Activated CD4-positive, CD25-positive, alpha-beta regulatory T cell (primary cell): ENCODE data around the gene SH3BP4.
"Not testable (repeated sequence)": the region's sequence is repeated elsewhere in the genome, so short reads cannot be mapped to it uniquely, and the experiment has no call there.

Experiments
- DNase-seq, 4 experiments: peaks; one replicate each; lab custom pipeline; 2025; lab: John Stamatoyannopoulos, UW

Gene SH3BP4

DNA sequence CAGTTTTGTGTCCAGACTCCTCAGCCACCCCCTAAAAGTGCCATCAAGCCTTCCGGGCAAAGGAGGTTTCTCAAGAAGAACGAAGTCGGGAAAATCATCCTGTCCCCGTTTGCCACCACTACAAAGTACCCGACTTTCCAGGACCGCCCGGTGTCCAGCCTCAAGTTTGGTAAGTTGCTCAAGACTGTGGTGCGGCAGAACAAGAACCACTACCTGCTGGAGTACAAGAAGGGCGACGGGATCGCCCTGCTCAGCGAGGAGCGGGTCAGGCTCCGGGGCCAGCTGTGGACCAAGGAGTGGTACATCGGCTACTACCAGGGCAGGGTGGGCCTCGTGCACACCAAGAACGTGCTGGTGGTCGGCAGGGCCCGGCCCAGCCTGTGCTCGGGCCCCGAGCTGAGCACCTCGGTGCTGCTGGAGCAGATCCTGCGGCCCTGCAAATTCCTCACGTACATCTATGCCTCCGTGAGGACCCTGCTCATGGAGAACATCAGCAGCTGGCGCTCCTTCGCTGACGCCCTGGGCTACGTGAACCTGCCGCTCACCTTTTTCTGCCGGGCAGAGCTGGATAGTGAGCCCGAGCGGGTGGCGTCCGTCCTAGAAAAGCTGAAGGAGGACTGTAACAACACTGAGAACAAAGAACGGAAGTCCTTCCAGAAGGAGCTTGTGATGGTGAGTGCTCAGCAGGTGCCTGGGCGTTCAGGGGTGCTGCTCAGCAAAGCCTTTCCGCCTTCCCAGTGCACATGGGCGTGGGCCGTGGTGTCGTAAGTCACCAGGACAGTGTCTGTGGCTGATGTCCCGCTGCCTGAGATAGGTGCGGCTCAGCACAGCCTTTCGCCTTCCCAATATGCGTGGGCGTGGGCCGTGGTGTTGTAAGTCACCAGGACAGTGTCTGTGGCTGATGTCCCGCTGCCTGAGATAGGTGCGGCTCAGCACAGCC, 91.0 kb downstream of the SH3BP4 start:
- no peak for DNase-seq

- DNase-seq, result no peak
These were observed 92.1 kb downstream of the SH3BP4 start for GRCh38 chr2:235043762-235044500.

DNA sequence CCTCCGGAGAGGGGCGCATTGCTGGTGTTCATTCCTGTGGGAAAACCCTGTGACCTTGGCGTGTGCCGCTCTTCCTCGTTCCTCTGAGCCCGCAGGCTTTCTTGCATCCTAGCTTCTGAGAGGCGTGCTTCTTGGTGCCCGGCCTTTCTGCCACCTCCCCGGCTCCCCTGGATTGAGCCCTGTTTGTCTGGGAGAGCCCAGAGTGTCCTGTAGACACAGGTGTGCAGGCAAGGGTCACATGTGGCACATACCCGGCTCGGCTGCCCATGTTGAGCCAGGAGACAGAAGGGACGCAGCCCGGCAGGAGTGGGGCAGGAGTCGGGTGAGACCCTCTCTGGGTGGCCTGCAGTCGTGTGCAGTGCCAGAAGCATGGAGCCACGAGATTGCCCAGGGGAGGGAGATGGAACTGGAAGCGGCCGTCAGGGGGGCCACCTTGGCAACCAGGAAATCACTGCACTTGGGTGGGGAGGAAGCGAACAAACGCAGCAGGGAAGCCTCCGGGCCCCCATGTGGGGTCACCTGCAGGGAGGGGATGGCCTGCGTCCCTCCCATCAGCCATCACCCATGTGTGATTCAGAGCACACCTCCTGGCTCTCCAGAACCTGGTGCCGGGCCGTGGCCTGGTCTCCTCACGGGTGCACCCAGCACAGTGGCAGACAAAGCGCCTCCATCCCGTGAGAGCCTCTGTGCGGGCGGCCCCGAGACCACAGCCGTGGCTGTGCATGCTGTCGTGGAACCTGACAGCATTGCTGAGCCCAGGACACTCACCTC, 92.9 kb downstream of the SH3BP4 start:
- no peak for DNase-seq

- DNase-seq, result no peak
These were observed 93.6 kb downstream of the SH3BP4 start for GRCh38 chr2:235045336-235045972.

DNA sequence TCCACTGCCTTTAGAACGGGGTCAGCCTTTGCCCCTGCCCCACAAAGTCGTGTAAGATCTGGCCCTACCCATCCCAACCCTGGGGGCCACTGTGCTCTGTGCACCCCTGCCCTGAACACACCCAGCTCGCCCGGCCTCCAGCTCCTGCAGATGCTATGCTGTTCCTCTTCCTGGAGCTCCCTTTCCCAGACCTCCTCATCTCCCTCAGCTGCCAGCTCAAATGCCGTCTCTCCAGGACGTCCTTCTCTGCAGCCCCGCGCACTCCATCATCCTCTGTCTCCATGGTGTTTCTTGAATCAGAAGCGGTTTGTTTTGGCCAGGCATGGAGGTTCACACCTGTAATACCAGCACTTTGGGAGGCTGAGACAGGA, 94.1 kb downstream of the SH3BP4 start:
- DNase-seq, result no peak

DNA sequence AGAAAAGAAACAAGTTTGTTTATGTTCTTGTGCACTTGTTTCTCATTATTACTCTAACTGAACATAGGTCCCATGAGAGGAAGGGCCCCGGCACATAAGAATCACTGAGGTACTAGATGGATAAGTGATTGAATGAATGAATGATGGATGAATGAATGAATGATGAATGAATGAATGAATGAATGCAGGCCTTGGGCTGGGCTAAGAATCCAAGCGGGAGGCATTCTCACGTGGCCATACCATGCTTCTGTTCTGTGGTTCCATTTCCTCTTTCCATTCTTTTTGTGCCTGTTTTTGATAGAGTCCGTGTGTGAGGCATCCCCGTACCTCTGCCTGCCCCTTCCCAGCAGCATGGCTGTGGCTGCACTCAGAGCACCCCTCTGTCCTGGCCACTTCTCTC, 94.8 kb downstream of the SH3BP4 start:
- no peak for DNase-seq

GRCh38 chr2:235047171-235048160, 95.6 kb downstream of the SH3BP4 start:
- DNase-seq, result no peak

DNA sequence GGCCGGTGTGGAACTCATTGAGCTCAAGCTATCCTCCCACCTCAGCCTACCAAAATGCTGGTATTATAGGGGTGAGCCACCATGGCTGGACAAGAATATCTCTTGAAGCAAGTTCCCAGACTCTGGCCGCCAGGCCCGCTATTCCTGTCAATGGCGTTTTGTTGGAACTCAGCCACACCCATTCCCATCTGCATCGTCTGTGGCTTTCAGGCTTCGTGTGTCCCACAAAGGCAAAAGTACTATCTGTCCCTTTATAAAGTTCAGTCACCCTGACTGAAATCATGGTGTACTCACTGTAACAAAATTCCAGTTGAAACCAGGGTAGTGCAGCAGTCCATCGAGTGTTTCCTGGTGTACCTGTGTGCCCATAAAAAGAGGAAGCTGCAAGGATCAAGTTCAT, 96.7 kb downstream of the SH3BP4 start:
- DNase-seq, result no peak

DNA sequence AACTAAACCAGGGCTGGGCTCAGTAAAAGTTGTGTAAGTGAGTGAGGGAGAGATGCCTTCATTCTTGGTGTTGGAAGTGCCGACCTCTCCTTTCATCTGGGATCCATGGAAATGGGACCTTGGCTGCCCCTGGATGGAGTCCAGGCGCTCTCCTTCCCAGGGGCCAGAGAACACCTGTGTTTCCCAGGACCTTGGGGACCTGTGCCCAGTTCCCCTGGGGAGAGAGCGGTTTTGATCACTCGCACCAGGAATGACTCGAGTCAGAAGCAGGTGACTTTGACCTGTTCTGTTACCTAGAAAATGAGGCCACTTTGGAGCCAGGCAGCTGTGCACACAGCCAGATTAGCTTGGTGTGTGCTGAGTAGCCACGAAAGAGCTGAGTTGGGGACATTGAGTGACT, 97.3 kb downstream of the SH3BP4 start:
- DNase-seq, result no peak

DNA sequence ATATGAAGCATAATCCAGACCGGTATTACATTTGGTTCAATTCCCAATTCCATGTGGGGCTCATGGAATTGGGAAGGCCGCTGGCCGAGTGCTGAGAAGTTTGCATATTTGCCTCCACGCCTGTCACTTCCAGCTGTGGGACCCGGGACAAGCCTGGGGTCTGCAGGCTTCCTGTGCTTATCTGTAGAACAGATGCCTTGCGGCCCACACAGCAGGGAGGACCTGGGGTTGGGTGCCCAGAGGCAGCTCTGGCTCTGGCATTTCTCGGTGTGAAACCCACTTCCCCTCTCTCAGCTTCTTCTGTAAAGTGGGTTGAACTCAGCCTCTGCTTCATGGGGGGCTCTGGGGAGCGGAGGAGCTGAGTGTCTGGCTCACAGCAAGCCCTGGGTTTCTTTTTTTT, 97.9 kb downstream of the SH3BP4 start:
- no peak for DNase-seq

DNA sequence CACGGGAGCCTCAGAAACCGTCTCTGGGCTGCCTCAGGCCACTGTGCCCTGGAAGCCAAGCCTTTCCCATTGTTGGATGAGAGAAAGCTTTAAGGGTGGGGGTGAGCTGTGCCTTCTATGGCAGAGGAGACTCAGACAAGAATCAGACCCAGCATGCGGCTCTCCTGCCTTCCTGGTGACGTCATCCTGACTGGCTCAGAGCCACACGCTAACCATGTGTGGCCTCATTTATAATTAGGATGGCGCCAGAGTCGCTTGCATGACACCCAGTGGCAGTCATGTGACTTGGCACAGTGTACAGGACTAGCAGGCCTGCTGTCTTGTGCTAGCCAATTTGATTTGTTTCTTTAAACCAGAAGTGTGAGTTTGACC, 99.1 kb downstream of the SH3BP4 start:
- no peak for DNase-seq

DNA sequence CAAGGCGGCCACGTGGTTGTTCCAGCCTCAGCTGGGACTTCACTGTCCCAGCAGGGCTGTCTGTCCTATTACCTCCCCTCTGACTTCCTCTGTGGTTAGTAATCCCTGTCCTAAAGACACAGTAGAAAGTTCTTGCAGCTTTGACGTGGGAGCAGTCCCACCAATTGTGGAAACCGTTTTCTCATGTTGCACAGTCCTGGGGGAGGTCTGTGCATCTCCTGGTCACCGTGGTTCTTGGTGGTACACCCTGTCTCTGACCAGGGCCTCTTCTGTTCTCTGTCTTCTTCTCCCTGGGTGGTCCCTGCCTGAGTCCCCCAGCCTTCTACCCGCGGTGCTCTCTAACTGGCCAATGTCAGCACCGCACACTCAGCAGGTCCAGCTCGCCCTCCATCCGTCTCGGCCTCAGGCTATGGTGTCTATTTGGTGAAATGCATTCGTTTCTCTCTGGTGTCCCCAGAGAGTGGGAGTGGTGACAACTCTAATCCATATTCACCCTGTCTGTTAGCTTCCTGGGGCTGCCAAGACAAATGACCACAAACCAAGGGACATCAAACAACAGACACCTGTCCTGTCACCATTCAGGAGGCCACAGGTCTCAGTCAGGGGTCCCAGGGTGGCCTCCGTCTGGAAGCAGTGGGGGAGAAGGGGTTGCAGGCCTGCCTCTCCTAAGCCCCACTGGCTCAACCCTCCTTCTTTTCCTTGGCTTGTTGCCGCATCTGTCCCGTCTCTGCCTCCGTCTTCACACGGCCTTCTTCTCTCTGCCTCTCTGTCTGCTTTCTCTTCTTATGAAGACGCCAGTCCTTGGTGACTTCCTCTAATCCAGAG, 99.8 kb downstream of the SH3BP4 start:
- DNase-seq, result no peak

DNA sequence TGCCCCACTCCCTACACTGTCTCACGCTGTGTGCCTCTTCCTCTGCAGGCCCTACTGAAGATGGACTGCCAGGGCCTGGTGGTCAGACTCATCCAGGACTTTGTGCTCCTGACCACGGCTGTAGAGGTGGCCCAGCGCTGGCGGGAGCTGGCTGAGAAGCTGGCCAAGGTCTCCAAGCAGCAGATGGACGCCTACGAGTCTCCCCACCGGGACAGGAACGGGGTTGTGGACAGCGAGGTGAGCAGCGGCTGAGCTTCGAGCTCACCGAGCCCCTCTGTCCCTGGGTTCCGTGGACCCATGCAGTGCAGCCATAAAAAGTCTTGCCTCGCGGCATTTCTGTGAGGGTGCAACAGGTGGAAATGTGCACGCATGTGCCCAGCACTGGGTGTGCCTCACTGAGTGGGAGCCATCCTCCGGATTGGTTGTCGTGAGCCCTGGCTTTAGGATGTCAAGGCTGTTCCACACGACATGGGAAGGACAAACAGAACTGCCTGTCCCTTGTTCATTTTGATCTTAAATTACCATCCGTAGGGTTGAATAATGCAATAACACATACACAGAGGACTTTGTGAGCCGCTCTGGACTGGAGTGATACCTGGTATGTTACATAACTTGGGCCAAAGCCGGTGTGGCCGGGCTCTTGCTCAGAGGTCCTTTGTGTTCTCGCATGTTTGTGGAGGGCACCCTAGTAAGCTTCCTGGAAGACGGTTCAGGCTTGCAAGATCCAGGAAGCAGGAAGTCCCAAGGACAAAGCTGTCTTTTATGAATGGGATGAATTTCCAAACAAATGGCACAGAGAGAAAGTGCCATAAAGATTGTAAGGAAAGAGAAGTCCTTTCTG, 100.9 kb downstream of the SH3BP4 start:
- no peak for DNase-seq

- no peak for DNase-seq
These were observed 101.8 kb downstream of the SH3BP4 start for GRCh38 chr2:235053651-235054050.

DNA sequence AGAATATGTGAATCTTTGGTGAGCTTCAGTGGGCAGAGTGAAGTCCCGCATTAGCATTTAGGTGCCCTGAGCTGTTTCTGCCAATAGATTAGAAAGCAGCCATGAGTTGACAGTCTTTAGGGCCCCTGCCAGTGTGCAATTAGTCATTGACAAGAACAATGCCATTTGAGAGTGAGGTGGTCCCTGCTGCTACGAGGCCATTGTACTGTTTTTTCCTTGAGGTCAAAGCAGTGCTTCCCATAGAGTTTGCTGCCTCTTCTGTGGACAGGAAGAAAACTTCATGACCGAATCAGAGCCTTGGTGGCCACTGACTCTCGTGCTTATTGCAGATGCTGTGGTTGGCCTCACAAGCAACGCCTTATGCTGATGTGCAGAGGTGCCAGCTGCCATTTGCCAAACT, 102.7 kb downstream of the SH3BP4 start:
- no peak for DNase-seq

DNA sequence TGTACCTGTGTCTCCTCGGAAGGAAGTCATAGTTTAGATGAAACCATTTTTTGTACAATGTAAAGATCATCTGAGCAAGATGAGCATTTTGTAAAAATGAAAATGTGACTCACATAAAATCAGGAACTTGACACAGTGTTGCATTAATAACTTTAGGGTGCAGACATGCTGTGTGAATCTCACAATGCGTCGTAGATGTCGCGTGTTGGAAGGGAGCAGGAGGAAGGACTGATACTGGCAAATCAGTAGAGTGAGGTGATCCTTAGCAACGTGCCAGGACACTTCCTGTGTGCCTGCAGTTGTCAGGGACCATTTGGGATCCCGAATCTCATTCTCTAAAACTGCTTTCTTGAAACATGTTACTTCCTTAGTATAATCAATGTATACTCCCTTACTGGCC, 103.1 kb downstream of the SH3BP4 start:
- no peak for DNase-seq

- DNase-seq, result no peak
These were observed 104.2 kb downstream of the SH3BP4 start for GRCh38 chr2:235055891-235056516.

DNA sequence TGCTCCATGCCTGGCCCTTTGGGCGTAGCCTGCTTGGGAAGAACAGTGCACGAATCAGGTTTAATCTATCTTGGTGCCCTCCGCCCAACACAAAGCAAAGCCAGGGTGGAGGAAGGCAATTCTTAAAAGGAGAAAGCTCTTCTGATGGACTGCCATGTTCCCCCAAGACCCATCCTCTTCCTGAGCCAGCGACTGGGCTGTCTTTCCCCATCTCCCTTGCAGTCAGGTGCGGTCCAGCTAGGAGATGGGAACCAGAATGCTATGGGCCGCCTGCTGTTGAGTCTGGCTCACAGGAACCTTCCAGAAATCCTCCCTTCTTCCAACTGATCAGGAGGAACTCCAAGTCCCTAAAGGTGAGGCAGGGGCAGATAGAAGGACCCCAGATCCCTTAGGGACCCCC, 105.0 kb downstream of the SH3BP4 start:
- DNase-seq, result no peak

DNA sequence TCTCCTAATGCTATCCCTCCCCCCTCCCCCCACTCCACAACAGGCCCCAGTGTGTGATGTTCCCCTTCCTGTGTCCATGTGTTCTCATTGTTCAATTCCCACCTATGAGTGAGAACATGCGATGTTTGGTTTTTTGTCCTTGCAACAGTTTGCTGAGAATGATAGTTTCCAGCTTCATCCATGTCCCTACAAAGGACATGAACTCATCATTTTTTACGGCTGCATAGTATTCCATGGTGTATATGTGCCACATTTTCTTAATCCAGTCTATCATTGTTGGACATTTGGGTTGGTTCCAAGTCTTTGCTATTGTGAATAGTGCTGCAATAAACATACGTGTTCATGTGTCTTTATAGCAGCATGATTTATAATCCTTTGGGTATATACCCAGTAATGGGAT, 105.8 kb downstream of the SH3BP4 start:
- DNase-seq, result not testable (repeated sequence)
